CD4-positive, alpha-beta T cell treated with Interleukin-17A for 1 hour (primary cell): ENCODE measurements around the gene BBS9.
"Not testable (repeated sequence)": the region's sequence is repeated elsewhere in the genome, so short reads cannot be mapped to it uniquely, and the experiment has no call there.

Experiments
- DNase-seq: peaks from one replicate; pipeline ENCODE4 v3.0.0-alpha.2; 2020

Gene BBS9

GRCh38 chr7:33200282-33200681 lies 70.9 kb downstream of the BBS9 start:
- DNase-seq: no peak

- DNase-seq: no peak
These were observed 72.5 kb downstream of the BBS9 start for GRCh38 chr7:33201821-33202220.

GRCh38 chr7:33210958-33211357 lies 81.6 kb downstream of the BBS9 start:
- DNase-seq: no peak

- no peak for DNase-seq
These were observed 82.8 kb downstream of the BBS9 start for GRCh38 chr7:33212144-33212543.

- no peak for DNase-seq
These were observed 86.6 kb downstream of the BBS9 start for GRCh38 chr7:33215992-33216391.

GRCh38 chr7:33217595-33217994 lies 88.2 kb downstream of the BBS9 start:
- DNase-seq: no peak

GRCh38 chr7:33218841-33219535 lies 89.6 kb downstream of the BBS9 start:
- not testable (repeated sequence) for DNase-seq

GRCh38 chr7:33220231-33220630 lies 90.9 kb downstream of the BBS9 start:
- DNase-seq: no peak

- no peak for DNase-seq
These were observed 92.0 kb downstream of the BBS9 start for GRCh38 chr7:33221390-33221789.

GRCh38 chr7:33232632-33233145 lies 103.3 kb downstream of the BBS9 start:
- DNase-seq: no peak

GRCh38 chr7:33233659-33234058 lies 104.3 kb downstream of the BBS9 start:
- DNase-seq: no peak

GRCh38 chr7:33237036-33237435 lies 107.7 kb downstream of the BBS9 start:
- DNase-seq: no peak

- peak; percentile 5 for DNase-seq
These were observed 114.0 kb downstream of the BBS9 start for GRCh38 chr7:33243319-33243881.

- DNase-seq: no peak
These were observed 119.3 kb downstream of the BBS9 start for GRCh38 chr7:33248671-33249070.

- DNase-seq: no peak
These were observed 121.1 kb downstream of the BBS9 start for GRCh38 chr7:33250421-33250871.

GRCh38 chr7:33251301-33251700 lies 121.9 kb downstream of the BBS9 start:
- no peak for DNase-seq

GRCh38 chr7:33258491-33258951 lies 129.2 kb downstream of the BBS9 start:
- DNase-seq: no peak

- DNase-seq: no peak
These were observed 132.2 kb downstream of the BBS9 start for GRCh38 chr7:33261585-33261984.

GRCh38 chr7:33262476-33262875 lies 133.1 kb downstream of the BBS9 start:
- DNase-seq: no peak

- DNase-seq: not testable (repeated sequence)
These were observed 142.5 kb downstream of the BBS9 start for GRCh38 chr7:33271839-33272371.

- no peak for DNase-seq
These were observed 144.0 kb downstream of the BBS9 start for GRCh38 chr7:33273356-33273755.

GRCh38 chr7:33276325-33276724 lies 147.0 kb downstream of the BBS9 start:
- DNase-seq: no peak

- no peak for DNase-seq
These were observed 147.4 kb downstream of the BBS9 start for GRCh38 chr7:33276729-33277128.

- DNase-seq: no peak
These were observed 148.7 kb downstream of the BBS9 start for GRCh38 chr7:33278095-33278494.
